Gastrocnemius medialis (tissue), 4 donors: ENCODE results near the gene PPFIA2. TPM values are rescaled to one million over a fixed set of nuclear protein-coding genes. Genes with fewer than 3 reads are reported as not detected.

Experiments
- ATAC-seq, 2 donors: fragments of 150-250 bp; one replicate each; pipeline ENCODE4 v1.9.1; 2016
- DNase-seq, 2 donors: peaks; one replicate each; pipeline ENCODE4 v3.0.0-alpha.2; 2019
- H3K27ac ChIP-seq, 4 donors: fragments of 200-600 bp; sonication (generic); 1 replicate in 1 of 4; 2 replicates in 3 of 4; pipeline ENCODE4 v1.5.1; 2016 to 2018; ENCODE audit warnings: mild to moderate bottlenecking in 2 of 4, moderate library complexity in 1 of 4
- H3K27me3 ChIP-seq, 3 donors: fragments of 200-600 bp; sonication (generic) in 2 of 3; 1 replicate in 1 of 3; 2 replicates in 2 of 3; pipeline versions ENCODE4 v1.5.1 to v1.6.0; 2016 to 2019; ENCODE audit warnings: mild to moderate bottlenecking in 1 of 3, moderate library complexity in 1 of 3
- H3K36me3 ChIP-seq, 2 donors: fragments of 200-600 bp; sonication (generic) in 1 of 2; one replicate each; pipeline ENCODE4 v1.5.1; 2017 to 2018
- H3K4me1 ChIP-seq, 2 donors: fragments of 200-600 bp; sonication (generic) in 1 of 2; one replicate each; pipeline ENCODE4 v1.5.1; 2016 to 2017; ENCODE audit warnings: mild to moderate bottlenecking in 2 of 2
- H3K4me3 ChIP-seq, 4 donors: fragments of 200-600 bp; sonication (generic) in 3 of 4; 1 replicate in 1 of 4; 2 replicates in 3 of 4; pipeline ENCODE4 v1.5.1; 2016 to 2019; ENCODE audit warnings: mild to moderate bottlenecking in 2 of 4
- H3K9me3 ChIP-seq, 3 donors: fragments of 200-600 bp; sonication (generic) in 2 of 3; 1 replicate in 1 of 3; 2 replicates in 2 of 3; pipeline ENCODE4 v1.5.1; 2016 to 2019
- CTCF ChIP-seq, 5 experiments: fragments of 450-650 bp in 3 of 5; fragments of 200-600 bp in 2 of 5; sonication (generic) in 2 of 5; IDR thresholded peaks in 4 of 5; conservative IDR thresholded peaks in 1 of 5; 1 replicate in 4 of 5; 2 replicates in 1 of 5; pipeline ENCODE4 v1.5.1; 2016 to 2019; ENCODE audit warnings: antibody characterized with exemption in 5 of 5, mild to moderate bottlenecking in 3 of 5, moderate library complexity in 3 of 5
- POLR2A ChIP-seq, 2 donors: fragments of 450-650 bp; IDR thresholded peaks; one replicate each; pipeline ENCODE4 v1.6.1; 2017; ENCODE audit warnings: antibody characterized with exemption in 2 of 2, mild to moderate bottlenecking in 2 of 2, moderate library complexity in 2 of 2
- in situ Hi-C, 4 donors: fragments of 200-750 bp; cut with MboI; loops; one replicate each; pipeline versions ENCODE4 v1.15.0 to v1.8.0; 2017; ENCODE audit warnings: low sequenced_read_pairs in 4 of 4
- intact Hi-C: fragments of 100-400 bp; cut with DNase I; formaldehyde crosslinking; loops from one replicate; pipeline ENCODE4 v1.15.1; 2023; ENCODE audit warnings: low total_unique reads
- total RNA-seq, 4 donors: library from RNA; depleted of rRNA; stranded (reverse); fragments of >200 nt; gene quantifications; one replicate each; pipeline versions ENCODE4 v1.1.0 to v1.2.3, GENCODE V29; 2016

PPFIA2 gene
- total RNA-seq, 4 donors from 2014 or later = 0.04 TPM; not detected in 3

GRCh38 chr12:81378601-81379285 is 380.4 kb downstream of the PPFIA2 start:
- no peak overlapping the region for H3K27ac ChIP-seq
- H3K4me1 ChIP-seq = no peaks in the 10 kb centered on the region
- no peak overlapping the region for H3K4me3 ChIP-seq
- TF ChIP-seq POLR2A (IDR thresholded peaks at IDR 0.05) (no peak), CTCF (IDR thresholded peaks at IDR 0.05 in 4 of 5, conservative IDR thresholded peaks at IDR 0.05 in 1 of 5) (no peak)
- H3K27me3 ChIP-seq = no peaks in the 10 kb centered on the region
- no peak for DNase-seq
- in situ Hi-C loops (no loop called here), intact Hi-C loops (no loop called here)
- H3K9me3 ChIP-seq = no peaks in the 10 kb centered on the region
- H3K36me3 ChIP-seq = no peaks in the 10 kb centered on the region
- ATAC-seq = no peak

GRCh38 chr12:81377771-81378170 is 381.4 kb downstream of the PPFIA2 start:
- no peak overlapping the region for H3K4me3 ChIP-seq
- no peaks in the 10 kb centered on the region for H3K9me3 ChIP-seq
- H3K27ac ChIP-seq = no peak overlapping the region
- TF ChIP-seq POLR2A (IDR thresholded peaks at IDR 0.05) (no peak), CTCF (IDR thresholded peaks at IDR 0.05 in 4 of 5, conservative IDR thresholded peaks at IDR 0.05 in 1 of 5) (no peak)
- intact Hi-C loops (no loop called here), in situ Hi-C loops (no loop called here)
- DNase-seq (no peak), ATAC-seq (no peak)
- no peaks in the 10 kb centered on the region for H3K36me3 ChIP-seq
- no peaks in the 10 kb centered on the region for H3K4me1 ChIP-seq
- H3K27me3 ChIP-seq = no peaks in the 10 kb centered on the region

- Histone ChIP-seq H3K9me3 (no peaks in the 10 kb centered on the region), H3K27me3 (no peaks in the 10 kb centered on the region), H3K4me3 (no peak overlapping the region), H3K36me3 (no peaks in the 10 kb centered on the region), H3K4me1 (no peaks in the 10 kb centered on the region), H3K27ac (no peak overlapping the region)
- in situ Hi-C loops = no loop called here
- TF ChIP-seq POLR2A (IDR thresholded peaks at IDR 0.05) (no peak), CTCF (IDR thresholded peaks at IDR 0.05 in 4 of 5, conservative IDR thresholded peaks at IDR 0.05 in 1 of 5) (no peak)
- DNase-seq (no peak), ATAC-seq (no peak)
- intact Hi-C loops = no loop called here
Measured at GRCh38 chr12:81375969-81376368, 383.2 kb downstream of the PPFIA2 start.

- Histone ChIP-seq H3K27ac (no peak overlapping the region), H3K4me1 (no peaks in the 10 kb centered on the region), H3K36me3 (no peaks in the 10 kb centered on the region), H3K4me3 (no peak overlapping the region), H3K9me3 (no peaks in the 10 kb centered on the region), H3K27me3 (no peaks in the 10 kb centered on the region)
- in situ Hi-C loops (no loop called here), intact Hi-C loops (no loop called here)
- no peak for TF ChIP-seq CTCF (IDR thresholded peaks at IDR 0.05 in 4 of 5, conservative IDR thresholded peaks at IDR 0.05 in 1 of 5)
- TF ChIP-seq POLR2A (IDR thresholded peaks at IDR 0.05) = no peak
- DNase-seq (no peak), ATAC-seq (no peak)
Measured at GRCh38 chr12:81370456-81370855, 388.7 kb downstream of the PPFIA2 start.

GRCh38 chr12:81369175-81369574 is 390.0 kb downstream of the PPFIA2 start:
- Histone ChIP-seq H3K27me3 (no peaks in the 10 kb centered on the region), H3K9me3 (no peaks in the 10 kb centered on the region), H3K4me1 (no peaks in the 10 kb centered on the region), H3K4me3 (no peak overlapping the region), H3K27ac (no peak overlapping the region), H3K36me3 (no peaks in the 10 kb centered on the region)
- no peak for TF ChIP-seq CTCF (IDR thresholded peaks at IDR 0.05 in 4 of 5, conservative IDR thresholded peaks at IDR 0.05 in 1 of 5)
- no peak for TF ChIP-seq POLR2A (IDR thresholded peaks at IDR 0.05)
- no peak for ATAC-seq
- intact Hi-C loops (no loop called here), in situ Hi-C loops (no loop called here)
- no peak for DNase-seq
